OCI-LY1 (cell line): ENCODE results near the gene PBRM1.

Experiments used
- H2AFZ ChIP-seq: fragments of 200-600 bp; sonication (generic), shearing (Covaris generic); 2 replicates; pipeline ENCODE4 v1.6.0; 2014; ENCODE audit warnings: antibody characterized with exemption, mild to moderate bottlenecking, low read length
- H3F3A ChIP-seq: fragments of 200-600 bp; sonication (generic), shearing (Covaris generic); 2 replicates; pipeline ENCODE4 v1.6.0; 2014; ENCODE audit warnings: mild to moderate bottlenecking, antibody characterized with exemption, low read length, moderate library complexity; ENCODE audit not compliant: insufficient read depth
- H3K27ac ChIP-seq: fragments of 200-600 bp; sonication (generic); 2 replicates; pipeline ENCODE4 v1.5.1; 2014; ENCODE audit warnings: low read length, mixed run types, mild to moderate bottlenecking, low read depth; ENCODE audit not compliant: poor library complexity, severe bottlenecking
- H3K27me3 ChIP-seq: fragments of 200-600 bp; sonication (generic); 2 replicates; pipeline ENCODE4 v1.6.0; 2014; ENCODE audit warnings: antibody characterized with exemption, mild to moderate bottlenecking, low read length, moderate library complexity; ENCODE audit not compliant: insufficient read depth
- H3K36me3 ChIP-seq: fragments of 200-600 bp; sonication (generic); 2 replicates; pipeline ENCODE4 v1.6.1; 2014; ENCODE audit warnings: mild to moderate bottlenecking, antibody characterized with exemption, low read length, moderate library complexity, mixed read lengths; ENCODE audit not compliant: insufficient read depth
- H3K4me1 ChIP-seq: fragments of 200-600 bp; sonication (generic); 2 replicates; pipeline ENCODE4 v1.5.1; 2014; ENCODE audit warnings: mild to moderate bottlenecking, low read length, moderate library complexity; ENCODE audit not compliant: insufficient read depth, severe bottlenecking
- H3K4me2 ChIP-seq: fragments of 200-600 bp; sonication (generic), shearing (Covaris generic); 2 replicates; pipeline ENCODE4 v1.6.1; 2014; ENCODE audit warnings: low read length
- H3K4me3 ChIP-seq: fragments of 200-600 bp; sonication (generic); 2 replicates; pipeline ENCODE4 v1.5.1; 2014; ENCODE audit warnings: low read length, low read depth, mild to moderate bottlenecking, mixed read lengths; ENCODE audit not compliant: poor library complexity, severe bottlenecking
- H3K79me2 ChIP-seq: fragments of 200-600 bp; shearing (Covaris generic); 2 replicates; pipeline ENCODE4 v1.6.1; 2016; ENCODE audit warnings: mixed run types, low read length, mixed read lengths; ENCODE audit not compliant: insufficient read depth
- H3K9ac ChIP-seq: fragments of 200-600 bp; sonication (generic), shearing (Covaris generic); 2 replicates; pipeline ENCODE4 v1.6.1; 2014; ENCODE audit warnings: mild to moderate bottlenecking, low read length, mixed read lengths
- H3K9me2 ChIP-seq: fragments of 200-600 bp; sonication (generic), shearing (Covaris generic); 2 replicates; pipeline ENCODE4 v1.6.1; 2014; ENCODE audit warnings: low read depth, mild to moderate bottlenecking, low read length, mixed read lengths
- H3K9me3 ChIP-seq: fragments of 200-600 bp; shearing (Covaris generic); 2 replicates; pipeline ENCODE4 v1.6.1; 2014; ENCODE audit warnings: low read length, mixed read lengths
- H4K20me1 ChIP-seq: fragments of 200-600 bp; sonication (generic), shearing (Covaris generic); 2 replicates; pipeline ENCODE4 v1.6.0; 2016; ENCODE audit warnings: mild to moderate bottlenecking, low read length; ENCODE audit not compliant: insufficient read depth
- EZH2 ChIP-seq: fragments of 200-600 bp; sonication (generic), shearing (Covaris generic); IDR thresholded peaks from 2 replicates; pipeline ENCODE4 v1.8.0; 2017; ENCODE audit warnings: borderline replicate concordance, mixed run types, mild to moderate bottlenecking, antibody characterized with exemption, low read length, moderate library complexity, mixed read lengths
- TF ChIP-seq, protein P1 (sequence below): fragments of 200-600 bp; sonication (generic), shearing (Covaris generic); IDR thresholded peaks from 2 replicates; pipeline ENCODE4 v1.5.1; 2017; ENCODE audit warnings: mild to moderate bottlenecking, antibody characterized with exemption, low read length, moderate library complexity, mixed read lengths

The PBRM1 gene

DNA sequence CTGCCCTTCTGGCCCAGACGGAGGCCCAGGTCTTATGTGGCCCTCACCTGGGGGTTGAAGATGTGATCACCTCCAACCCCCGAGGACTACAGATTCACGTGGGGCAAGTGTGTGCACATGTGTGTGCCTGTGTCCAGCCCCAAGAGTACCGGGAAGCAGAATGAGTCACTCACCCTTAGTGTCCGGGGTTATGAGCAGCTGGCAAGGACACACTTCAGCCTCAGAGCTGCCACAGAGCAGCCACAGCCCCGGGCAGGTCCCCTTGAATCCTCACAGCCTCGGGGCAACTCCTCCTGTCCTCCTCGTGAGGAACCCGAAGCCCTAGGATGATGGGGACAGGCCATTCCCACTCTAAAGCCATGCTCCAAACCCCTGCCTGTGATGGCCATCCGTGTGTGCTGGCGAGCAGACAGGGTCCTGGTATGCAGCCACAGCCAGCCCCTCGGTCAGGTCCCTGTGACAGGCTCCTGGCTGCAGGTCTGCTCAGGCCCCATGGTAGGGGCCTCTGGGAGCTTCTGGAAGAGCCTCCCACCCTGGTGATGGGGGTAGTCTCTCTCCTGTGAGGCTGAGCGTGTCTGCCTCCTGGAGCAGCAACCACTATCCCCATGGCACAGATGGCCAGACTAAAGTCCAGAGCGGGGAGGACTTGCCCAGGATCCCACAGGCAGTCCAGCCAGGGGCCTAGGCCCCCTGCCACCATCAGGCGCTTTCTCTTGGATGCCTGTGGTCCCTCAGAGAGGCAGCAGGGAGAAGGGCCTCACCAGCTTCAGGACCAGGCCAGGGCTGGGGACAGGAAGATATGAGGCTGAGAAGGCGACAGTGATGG is 189.7 kb downstream of the PBRM1 start:
- no peaks in the 10 kb centered on the region for H3K9me3 ChIP-seq
- no peaks in the 10 kb centered on the region for H3F3A ChIP-seq
- no peaks in the 10 kb centered on the region for H3K4me1 ChIP-seq
- no peak overlapping the region for H3K27ac ChIP-seq
- no peak overlapping the region for H2AFZ ChIP-seq
- peaks cover 23% of the 10 kb centered on the region; the same call in 1 of the 2 replicates for H3K36me3 ChIP-seq
- no peak overlapping the region for H3K9ac ChIP-seq
- no peak overlapping the region for H3K4me2 ChIP-seq
- no peaks in the 10 kb centered on the region for H3K79me2 ChIP-seq
- H3K4me3 ChIP-seq = no peak overlapping the region
- H4K20me1 ChIP-seq = no peaks in the 10 kb centered on the region
- no peaks in the 10 kb centered on the region for H3K9me2 ChIP-seq
- TF ChIP-seq, protein P1, sequence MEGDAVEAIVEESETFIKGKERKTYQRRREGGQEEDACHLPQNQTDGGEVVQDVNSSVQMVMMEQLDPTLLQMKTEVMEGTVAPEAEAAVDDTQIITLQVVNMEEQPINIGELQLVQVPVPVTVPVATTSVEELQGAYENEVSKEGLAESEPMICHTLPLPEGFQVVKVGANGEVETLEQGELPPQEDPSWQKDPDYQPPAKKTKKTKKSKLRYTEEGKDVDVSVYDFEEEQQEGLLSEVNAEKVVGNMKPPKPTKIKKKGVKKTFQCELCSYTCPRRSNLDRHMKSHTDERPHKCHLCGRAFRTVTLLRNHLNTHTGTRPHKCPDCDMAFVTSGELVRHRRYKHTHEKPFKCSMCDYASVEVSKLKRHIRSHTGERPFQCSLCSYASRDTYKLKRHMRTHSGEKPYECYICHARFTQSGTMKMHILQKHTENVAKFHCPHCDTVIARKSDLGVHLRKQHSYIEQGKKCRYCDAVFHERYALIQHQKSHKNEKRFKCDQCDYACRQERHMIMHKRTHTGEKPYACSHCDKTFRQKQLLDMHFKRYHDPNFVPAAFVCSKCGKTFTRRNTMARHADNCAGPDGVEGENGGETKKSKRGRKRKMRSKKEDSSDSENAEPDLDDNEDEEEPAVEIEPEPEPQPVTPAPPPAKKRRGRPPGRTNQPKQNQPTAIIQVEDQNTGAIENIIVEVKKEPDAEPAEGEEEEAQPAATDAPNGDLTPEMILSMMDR = no peak
- TF ChIP-seq EZH2 = no peak
- no peaks in the 10 kb centered on the region; the same call in 1 of the 2 replicates for H3K27me3 ChIP-seq
